Esophagus squamous epithelium (tissue), 4 donors: ENCODE measurements around the gene CYP4X1.

Experiments
- POLR2A ChIP-seq, 4 donors: fragments of 450-650 bp; IDR thresholded peaks; one replicate each; pipeline ENCODE4 v1.6.1; 2017; ENCODE audit warnings: antibody characterized with exemption in 4 of 4, mild to moderate bottlenecking in 4 of 4, moderate library complexity in 3 of 4
- TF ChIP-seq, protein P1 (sequence below), 6 experiments: fragments of 450-650 bp in 4 of 6; fragments of 200-600 bp in 2 of 6; sonication (generic) in 2 of 6; IDR thresholded peaks; one replicate each; pipeline ENCODE4 v1.5.1; 2016 to 2019; ENCODE audit warnings: antibody characterized with exemption in 6 of 6, mild to moderate bottlenecking in 4 of 6, moderate library complexity in 4 of 6

DNA sequence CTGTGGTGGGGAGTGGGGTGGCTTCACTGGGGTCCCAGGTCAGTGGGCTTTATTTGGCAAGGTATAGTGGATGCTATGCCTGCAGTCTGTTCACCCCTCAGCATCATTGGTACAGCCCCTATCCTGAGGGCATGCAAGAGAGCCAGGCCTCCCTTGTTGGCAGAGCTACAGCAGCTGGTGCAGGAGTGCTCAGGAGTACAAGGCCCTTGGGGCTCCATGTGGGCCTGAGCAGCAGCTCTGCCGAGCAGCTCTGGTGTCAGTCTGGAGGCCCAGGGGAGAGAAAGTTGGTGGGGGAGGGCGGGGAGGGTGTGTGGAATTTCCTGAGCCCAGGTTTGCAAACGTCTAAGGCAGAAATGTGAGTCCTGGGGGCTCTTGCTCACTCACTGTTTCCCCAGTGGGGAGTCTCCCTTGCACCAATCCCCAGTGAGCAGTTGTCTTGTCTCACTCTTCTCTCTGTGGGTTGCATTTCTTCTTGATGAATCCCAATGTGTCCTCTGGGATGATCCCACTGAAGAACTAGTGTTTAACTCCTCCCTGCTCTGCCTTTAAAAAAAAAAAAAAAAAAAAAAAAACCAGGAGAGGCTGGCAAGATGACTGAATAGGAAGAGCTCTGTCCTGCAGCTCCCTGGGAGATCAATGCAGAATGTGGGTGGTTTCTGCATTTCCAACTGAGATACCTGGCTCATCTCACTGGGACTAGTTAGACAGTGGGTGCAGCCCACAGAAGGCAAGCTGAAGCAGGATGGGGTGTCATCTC is 39.5 kb upstream of the CYP4X1 start:
- TF ChIP-seq, protein P1, sequence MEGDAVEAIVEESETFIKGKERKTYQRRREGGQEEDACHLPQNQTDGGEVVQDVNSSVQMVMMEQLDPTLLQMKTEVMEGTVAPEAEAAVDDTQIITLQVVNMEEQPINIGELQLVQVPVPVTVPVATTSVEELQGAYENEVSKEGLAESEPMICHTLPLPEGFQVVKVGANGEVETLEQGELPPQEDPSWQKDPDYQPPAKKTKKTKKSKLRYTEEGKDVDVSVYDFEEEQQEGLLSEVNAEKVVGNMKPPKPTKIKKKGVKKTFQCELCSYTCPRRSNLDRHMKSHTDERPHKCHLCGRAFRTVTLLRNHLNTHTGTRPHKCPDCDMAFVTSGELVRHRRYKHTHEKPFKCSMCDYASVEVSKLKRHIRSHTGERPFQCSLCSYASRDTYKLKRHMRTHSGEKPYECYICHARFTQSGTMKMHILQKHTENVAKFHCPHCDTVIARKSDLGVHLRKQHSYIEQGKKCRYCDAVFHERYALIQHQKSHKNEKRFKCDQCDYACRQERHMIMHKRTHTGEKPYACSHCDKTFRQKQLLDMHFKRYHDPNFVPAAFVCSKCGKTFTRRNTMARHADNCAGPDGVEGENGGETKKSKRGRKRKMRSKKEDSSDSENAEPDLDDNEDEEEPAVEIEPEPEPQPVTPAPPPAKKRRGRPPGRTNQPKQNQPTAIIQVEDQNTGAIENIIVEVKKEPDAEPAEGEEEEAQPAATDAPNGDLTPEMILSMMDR (IDR thresholded peaks at IDR 0.05): no peak
- TF ChIP-seq POLR2A (IDR thresholded peaks at IDR 0.05): no peak
